CD14-positive monocyte (primary cell): ENCODE results near the gene ANGPTL1. TPM values are rescaled to one million over a fixed set of nuclear protein-coding genes. Genes with fewer than 3 reads are reported as not detected.

Experiments
- DNase-seq, 3 donors: peaks; one replicate each; pipeline ENCODE4 v3.0.0-alpha.2; 2011 to 2022
- H2AFZ ChIP-seq: 2 replicates; pipeline ENCODE4 v1.6.0; 2012; ENCODE audit warnings: mild to moderate bottlenecking, low read depth, low read length, inconsistent platforms; ENCODE audit not compliant: insufficient read depth, poor library complexity, severe bottlenecking
- H3K27ac ChIP-seq, 2 donors: 1 replicate in 1 of 2; 2 replicates in 1 of 2; pipeline ENCODE4 v1.5.1; 2012 to 2013; ENCODE audit warnings: low read length in 2 of 2, control low read depth in 1 of 2, inconsistent platforms in 1 of 2, low read depth in 1 of 2, mild to moderate bottlenecking in 1 of 2
- H3K27me3 ChIP-seq, 2 donors: one replicate each; pipeline versions ENCODE4 v1.6.0 to v1.6.1; 2011 to 2013; ENCODE audit warnings: low read length in 2 of 2; ENCODE audit not compliant: control insufficient read depth in 2 of 2, insufficient read depth in 2 of 2
- H3K36me3 ChIP-seq, 2 donors: replicated peaks in 1 of 2; 1 replicate in 1 of 2; 2 replicates in 1 of 2; pipeline versions ENCODE4 v1.5.1 to v1.6.1; 2012 to 2013; ENCODE audit warnings: low read length in 2 of 2, control low read depth in 1 of 2, inconsistent platforms in 1 of 2, mild to moderate bottlenecking in 1 of 2; ENCODE audit not compliant: insufficient read depth in 2 of 2, control insufficient read depth in 1 of 2
- H3K4me1 ChIP-seq, 2 donors: 1 replicate in 1 of 2; 2 replicates in 1 of 2; pipeline versions ENCODE4 v1.5.1 to v1.6.1; 2012 to 2013; ENCODE audit warnings: low read length in 2 of 2, control low read depth in 1 of 2, inconsistent platforms in 1 of 2, mild to moderate bottlenecking in 1 of 2, moderate library complexity in 1 of 2; ENCODE audit not compliant: insufficient read depth in 2 of 2, control insufficient read depth in 1 of 2
- H3K4me2 ChIP-seq: replicated peaks from 2 replicates; pipeline ENCODE3; 2012; ENCODE audit warnings: low read length, moderate library complexity, mild to moderate bottlenecking; ENCODE audit not compliant: poor library complexity, severe bottlenecking; ENCODE audit errors: extremely low read depth
- H3K4me3 ChIP-seq, 3 experiments: fragments of 200-600 bp in 1 of 3; sonication (generic) in 1 of 3; replicated peaks in 1 of 3; 1 replicate in 2 of 3; 2 replicates in 1 of 3; pipeline ENCODE4 v1.5.1; 2011 to 2013; ENCODE audit warnings: low read length in 3 of 3, mild to moderate bottlenecking in 3 of 3, control low read depth in 2 of 3, low read depth in 2 of 3, inconsistent platforms in 1 of 3, moderate library complexity in 1 of 3
- H3K79me2 ChIP-seq: 2 replicates; pipeline ENCODE4 v1.6.0; 2012; ENCODE audit warnings: mild to moderate bottlenecking, control low read depth, inconsistent platforms, low read length, moderate library complexity; ENCODE audit not compliant: insufficient read depth
- H3K9ac ChIP-seq: 2 replicates; pipeline ENCODE4 v1.6.0; 2017; ENCODE audit warnings: low read length, mild to moderate bottlenecking; ENCODE audit not compliant: insufficient read depth, poor library complexity, severe bottlenecking
- H3K9me3 ChIP-seq, 2 donors: replicated peaks in 1 of 2; 1 replicate in 1 of 2; 2 replicates in 1 of 2; pipeline versions ENCODE4 v1.5.1 to v1.6.1; 2012 to 2013; ENCODE audit warnings: low read length in 2 of 2, control low read depth in 1 of 2; ENCODE audit not compliant: control insufficient read depth in 1 of 2, insufficient read depth in 1 of 2
- H4K20me1 ChIP-seq: 2 replicates; pipeline ENCODE4 v1.6.0; 2012; ENCODE audit warnings: mild to moderate bottlenecking, low read length, control low read depth, moderate library complexity; ENCODE audit not compliant: insufficient read depth
- H3K27ac Mint-ChIP-seq, 7 donors: one replicate each; pipeline ENCODE4 v1.8.0; 2020; ENCODE audit warnings: mild to moderate bottlenecking in 7 of 7, mixed read lengths in 7 of 7, moderate library complexity in 6 of 7, inconsistent platforms in 2 of 7
- H3K27me3 Mint-ChIP-seq, 3 donors: one replicate each; pipeline ENCODE4 v1.8.0; 2021 to 2022; ENCODE audit warnings: low read depth in 3 of 3, mild to moderate bottlenecking in 3 of 3, mixed read lengths in 3 of 3, moderate library complexity in 3 of 3, inconsistent platforms in 1 of 3
- H3K36me3 Mint-ChIP-seq, 2 donors: one replicate each; pipeline ENCODE4 v1.8.0; 2020; ENCODE audit warnings: mixed read lengths in 2 of 2, inconsistent platforms in 1 of 2, mild to moderate bottlenecking in 1 of 2
- H3K4me1 Mint-ChIP-seq: one replicate; pipeline ENCODE4 v1.8.0; 2020; ENCODE audit warnings: mild to moderate bottlenecking, mixed read lengths
- H3K4me3 Mint-ChIP-seq, 2 donors: one replicate each; pipeline ENCODE4 v1.8.0; 2020; ENCODE audit warnings: mild to moderate bottlenecking in 2 of 2, mixed read lengths in 2 of 2, moderate library complexity in 1 of 2
- H3K9me3 Mint-ChIP-seq, 7 donors: one replicate each; pipeline ENCODE4 v1.8.0; 2020 to 2022; ENCODE audit warnings: mixed read lengths in 7 of 7, mild to moderate bottlenecking in 6 of 7, moderate library complexity in 6 of 7, inconsistent platforms in 2 of 7
- WGBS: methylation state at CpG from one replicate; pipeline ENCODE4 v1.1.5; 2013; ENCODE audit warnings: missing lambda C conversion rate; ENCODE audit not compliant: insufficient coverage; 5-methylcytosine and 5-hydroxymethylcytosine counted together
- intact Hi-C, 2 donors: fragments of 100-400 bp; cut with micrococcal nuclease; formaldehyde crosslinking; loops; one replicate each; pipeline versions ENCODE4 v1.15.0 to v1.15.1; 2023
- polyA plus RNA-seq, 3 donors: library from polyadenylated mRNA; depleted of rRNA in 1 of 3; unstranded in 2 of 3; stranded (reverse) in 1 of 3; fragments of 300-500 nt in 2 of 3; fragments of >200 nt in 1 of 3; fragmentation: Illumina TruSeq in 2 of 3; gene quantifications; 1 replicate in 2 of 3; 2 replicates in 1 of 3; pipeline ENCODE4 v1.2.3, GENCODE V29; 2012 to 2021
- TF ChIP-seq, protein P1 (sequence below): fragments of 200-600 bp; IDR thresholded peaks from one replicate; pipeline ENCODE4 v1.8.0; 2022; ENCODE audit warnings: antibody characterized with exemption, mild to moderate bottlenecking

The ANGPTL1 gene
- polyA plus RNA-seq, 3 donors: not detected

- no peaks in the 10 kb centered on the region for H3K4me1 ChIP-seq
- H3K27ac Mint-ChIP-seq: no peak overlapping the region
- no peak overlapping the region for H3K4me3 Mint-ChIP-seq
These were observed 27.5 kb upstream of the ANGPTL1 start for GRCh38 chr1:178898401-178898800.

GRCh38 chr1:178895928-178896327 is 25.1 kb upstream of the ANGPTL1 start:
- Histone ChIP-seq H3K4me3 (no peak overlapping the region), H3K36me3 (peaks cover 0 to 6% of the 10 kb centered on the region in 2 donors), H3K79me2 (no peaks in the 10 kb centered on the region), H3K4me1 (no peaks in the 10 kb centered on the region), H3K4me2 (no peak overlapping the region), H2AFZ (no peak overlapping the region), H3K9ac (no peak overlapping the region), H3K27ac (no peak overlapping the region), H3K27me3 (no peaks in the 10 kb centered on the region), H3K9me3 (no peaks in the 10 kb centered on the region), H4K20me1 (no peaks in the 10 kb centered on the region)
- H3K9me3 Mint-ChIP-seq: peaks cover 0 to 2% (median 0%) of the 10 kb centered on the region in 7 donors
- H3K27me3 Mint-ChIP-seq: no peaks in the 10 kb centered on the region
- TF ChIP-seq, protein P1, sequence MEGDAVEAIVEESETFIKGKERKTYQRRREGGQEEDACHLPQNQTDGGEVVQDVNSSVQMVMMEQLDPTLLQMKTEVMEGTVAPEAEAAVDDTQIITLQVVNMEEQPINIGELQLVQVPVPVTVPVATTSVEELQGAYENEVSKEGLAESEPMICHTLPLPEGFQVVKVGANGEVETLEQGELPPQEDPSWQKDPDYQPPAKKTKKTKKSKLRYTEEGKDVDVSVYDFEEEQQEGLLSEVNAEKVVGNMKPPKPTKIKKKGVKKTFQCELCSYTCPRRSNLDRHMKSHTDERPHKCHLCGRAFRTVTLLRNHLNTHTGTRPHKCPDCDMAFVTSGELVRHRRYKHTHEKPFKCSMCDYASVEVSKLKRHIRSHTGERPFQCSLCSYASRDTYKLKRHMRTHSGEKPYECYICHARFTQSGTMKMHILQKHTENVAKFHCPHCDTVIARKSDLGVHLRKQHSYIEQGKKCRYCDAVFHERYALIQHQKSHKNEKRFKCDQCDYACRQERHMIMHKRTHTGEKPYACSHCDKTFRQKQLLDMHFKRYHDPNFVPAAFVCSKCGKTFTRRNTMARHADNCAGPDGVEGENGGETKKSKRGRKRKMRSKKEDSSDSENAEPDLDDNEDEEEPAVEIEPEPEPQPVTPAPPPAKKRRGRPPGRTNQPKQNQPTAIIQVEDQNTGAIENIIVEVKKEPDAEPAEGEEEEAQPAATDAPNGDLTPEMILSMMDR: no peak
- no peak overlapping the region for H3K27ac Mint-ChIP-seq
- DNase-seq: no peak
- H3K4me3 Mint-ChIP-seq: no peak overlapping the region
- H3K4me1 Mint-ChIP-seq: no peaks in the 10 kb centered on the region
- intact Hi-C loops: no loop called here
- peaks cover 15 to 23% of the 10 kb centered on the region in 2 donors for H3K36me3 Mint-ChIP-seq

More at GRCh38 chr1:178898401-178898800, 27.5 kb upstream of the ANGPTL1 start:
- Mint-ChIP-seq H3K4me1 (no peaks in the 10 kb centered on the region), H3K27me3 (no peaks in the 10 kb centered on the region), H3K36me3 (peaks cover 21 to 25% of the 10 kb centered on the region in 2 donors), H3K9me3 (peaks cover 0 to 2% (median 0%) of the 10 kb centered on the region in 7 donors)
- no peak overlapping the region for H3K4me2 ChIP-seq
- intact Hi-C loops: no loop called here
- no peaks in the 10 kb centered on the region for H3K9me3 ChIP-seq
- H2AFZ ChIP-seq: no peak overlapping the region
- H3K4me3 ChIP-seq: no peak overlapping the region
- no peaks in the 10 kb centered on the region for H3K79me2 ChIP-seq
- H3K27ac ChIP-seq: no peak overlapping the region
- DNase-seq: no peak
- H3K9ac ChIP-seq: no peak overlapping the region
- TF ChIP-seq, protein P1: no peak
- no peaks in the 10 kb centered on the region for H4K20me1 ChIP-seq
- no peaks in the 10 kb centered on the region for H3K27me3 ChIP-seq
- WGBS: no CpG with 5 or more reads among the region's 1 CpG
- H3K36me3 ChIP-seq: peaks cover 0 to 6% of the 10 kb centered on the region in 2 donors
